Fibroblast of mammary gland (primary cell): ENCODE data around the gene EEIG1.

Experiments
- DNase-seq: peaks from one replicate; pipeline ENCODE4 v3.0.0-alpha.2; 2010; ENCODE audit warnings: low read depth
- H3K4me3 ChIP-seq: 2 replicates; pipeline ENCODE4 v1.5.1; 2011; ENCODE audit warnings: low read depth, mild to moderate bottlenecking, low read length, moderate library complexity; ENCODE audit not compliant: control insufficient read depth
- CTCF ChIP-seq: conservative IDR thresholded peaks from 2 replicates; pipeline ENCODE4 v1.5.1; 2011; ENCODE audit warnings: low read depth, low read length, inconsistent platforms; ENCODE audit not compliant: control insufficient read depth, insufficient read depth

EEIG1 gene

GRCh38 chr9:128022886-128023285 lies 42.1 kb upstream of the EEIG1 start:
- no peak for TF ChIP-seq CTCF
- DNase-seq = no peak

GRCh38 chr9:128021098-128021497 lies 40.3 kb upstream of the EEIG1 start:
- no peak for DNase-seq
- no peak for TF ChIP-seq CTCF
- H3K4me3 ChIP-seq = no peak overlapping the region

More at GRCh38 chr9:128022886-128023285, 42.1 kb upstream of the EEIG1 start:
- H3K4me3 ChIP-seq = no peak overlapping the region

- no peak overlapping the region for H3K4me3 ChIP-seq
- peak; percentile 10 for TF ChIP-seq CTCF
- no peak for DNase-seq
These were observed 39.9 kb upstream of the EEIG1 start for GRCh38 chr9:128020692-128021091.

GRCh38 chr9:128015696-128016095 lies 34.9 kb upstream of the EEIG1 start:
- no peak for TF ChIP-seq CTCF
- H3K4me3 ChIP-seq = no peak overlapping the region
- DNase-seq = no peak

- no peak for TF ChIP-seq CTCF
- no peak for DNase-seq
- H3K4me3 ChIP-seq = no peak overlapping the region
These were observed 30.5 kb upstream of the EEIG1 start for GRCh38 chr9:128011071-128011817.

GRCh38 chr9:128009639-128010038 lies 28.9 kb upstream of the EEIG1 start:
- H3K4me3 ChIP-seq = no peak overlapping the region
- no peak for TF ChIP-seq CTCF
- DNase-seq = no peak
